ENCODE data around the gene ESX1.
"Not testable (repeated sequence)": the region's sequence is repeated elsewhere in the genome, so short reads cannot be mapped to it uniquely, and the experiment has no call there.

Gene ESX1

GRCh38 chrX:104254442-104255115 lies at the start of gene ESX1:
ESX1 (minus strand) TSS chrX:104254933; CDS start chrX:104254849, 84 bp downstream.
- DNase-seq (ENCODE audit: low spot score), result no peak

- no peak for DNase-seq (ENCODE audit: low spot score)
Observed at GRCh38 chrX:104295636-104296035, 40.9 kb upstream of the ESX1 start.

- DNase-seq (ENCODE audit: low spot score), result no peak
Observed at GRCh38 chrX:104288961-104289360, 34.2 kb upstream of the ESX1 start.

GRCh38 chrX:104288269-104288668 lies 33.5 kb upstream of the ESX1 start:
- DNase-seq (ENCODE audit: low spot score), result no peak

GRCh38 chrX:104285201-104285600 lies 30.5 kb upstream of the ESX1 start:
- no peak for DNase-seq (ENCODE audit: low spot score)

- no peak for DNase-seq (ENCODE audit: low spot score)
Observed at GRCh38 chrX:104284507-104284906, 29.8 kb upstream of the ESX1 start.

- DNase-seq (ENCODE audit: low spot score), result no peak
Observed at GRCh38 chrX:104282166-104282725, 27.5 kb upstream of the ESX1 start.

- no peak for DNase-seq (ENCODE audit: low spot score)
Observed at GRCh38 chrX:104281564-104281963, 26.8 kb upstream of the ESX1 start.

- DNase-seq (ENCODE audit: low spot score), result no peak
Observed at GRCh38 chrX:104280609-104281008, 25.9 kb upstream of the ESX1 start.

GRCh38 chrX:104270916-104271512 lies 16.3 kb upstream of the ESX1 start:
- DNase-seq (ENCODE audit: low spot score), result peak; percentile 84

GRCh38 chrX:104270212-104270611 lies 15.5 kb upstream of the ESX1 start:
- DNase-seq (ENCODE audit: low spot score), result no peak

GRCh38 chrX:104255465-104255864 lies 732 bp upstream of the ESX1 start:
- DNase-seq (ENCODE audit: low spot score), result no peak

GRCh38 chrX:104253567-104254441 lies 929 bp downstream of the ESX1 start:
- DNase-seq (ENCODE audit: low spot score), result no peak

GRCh38 chrX:104250470-104250869 lies 4.3 kb downstream of the ESX1 start:
- DNase-seq (ENCODE audit: low spot score), result no peak

- DNase-seq (ENCODE audit: low spot score), result not testable (repeated sequence)
Observed at GRCh38 chrX:104230060-104230459, 24.7 kb downstream of the ESX1 start.

- DNase-seq (ENCODE audit: low spot score), result no peak
Observed at GRCh38 chrX:104211187-104211586, 43.5 kb downstream of the ESX1 start.

GRCh38 chrX:104205548-104205947 lies 49.2 kb downstream of the ESX1 start:
- no peak for DNase-seq (ENCODE audit: low spot score)
